Chondrocyte (in vitro differentiated cells): ENCODE data around the gene MCF2. TPM values are rescaled to one million over a fixed set of nuclear protein-coding genes. Genes with fewer than 3 reads are reported as not detected.

Experiments
- DNase-seq: peaks from one replicate; pipeline ENCODE4 v3.0.0; 2021; ENCODE audit warnings: mixed read lengths, low spot score
- H3K27ac Mint-ChIP-seq: one replicate; pipeline ENCODE4 v1.8.0; 2021; ENCODE audit warnings: mild to moderate bottlenecking, moderate library complexity, mixed read lengths; ENCODE audit not compliant: unreplicated experiment
- H3K27me3 Mint-ChIP-seq: 2 replicates; pipeline ENCODE4 v1.8.0; 2021; ENCODE audit warnings: low read depth, mixed read lengths
- H3K36me3 Mint-ChIP-seq: 2 replicates; pipeline ENCODE4 v1.8.0; 2021; ENCODE audit warnings: low read depth, mixed read lengths
- H3K4me1 Mint-ChIP-seq: 2 replicates; pipeline ENCODE4 v1.8.0; 2021; ENCODE audit warnings: low read depth, mild to moderate bottlenecking, mixed read lengths
- H3K4me3 Mint-ChIP-seq: one replicate; pipeline ENCODE4 v1.8.0; 2021; ENCODE audit warnings: mild to moderate bottlenecking, moderate library complexity, mixed read lengths; ENCODE audit not compliant: unreplicated experiment
- H3K9me3 Mint-ChIP-seq: 2 replicates; pipeline ENCODE4 v1.8.0; 2021; ENCODE audit warnings: low read depth, mixed read lengths
- long read RNA-seq: library from polyadenylated mRNA; stranded (forward); transcript quantifications from one replicate; pipeline ENCODE4 v2.0.0, GENCODE V29; 2021
- total RNA-seq: library from RNA; stranded (reverse); gene quantifications from 3 replicates; pipeline ENCODE4 v1.2.1, GENCODE V29; 2021
- TF ChIP-seq, protein P1 (sequence below): fragments of 200-600 bp; sonication (generic); IDR thresholded peaks from 2 replicates; pipeline ENCODE4 v1.5.0; 2021; ENCODE audit warnings: antibody characterized with exemption, mild to moderate bottlenecking, moderate library complexity

The MCF2 gene, protein sequence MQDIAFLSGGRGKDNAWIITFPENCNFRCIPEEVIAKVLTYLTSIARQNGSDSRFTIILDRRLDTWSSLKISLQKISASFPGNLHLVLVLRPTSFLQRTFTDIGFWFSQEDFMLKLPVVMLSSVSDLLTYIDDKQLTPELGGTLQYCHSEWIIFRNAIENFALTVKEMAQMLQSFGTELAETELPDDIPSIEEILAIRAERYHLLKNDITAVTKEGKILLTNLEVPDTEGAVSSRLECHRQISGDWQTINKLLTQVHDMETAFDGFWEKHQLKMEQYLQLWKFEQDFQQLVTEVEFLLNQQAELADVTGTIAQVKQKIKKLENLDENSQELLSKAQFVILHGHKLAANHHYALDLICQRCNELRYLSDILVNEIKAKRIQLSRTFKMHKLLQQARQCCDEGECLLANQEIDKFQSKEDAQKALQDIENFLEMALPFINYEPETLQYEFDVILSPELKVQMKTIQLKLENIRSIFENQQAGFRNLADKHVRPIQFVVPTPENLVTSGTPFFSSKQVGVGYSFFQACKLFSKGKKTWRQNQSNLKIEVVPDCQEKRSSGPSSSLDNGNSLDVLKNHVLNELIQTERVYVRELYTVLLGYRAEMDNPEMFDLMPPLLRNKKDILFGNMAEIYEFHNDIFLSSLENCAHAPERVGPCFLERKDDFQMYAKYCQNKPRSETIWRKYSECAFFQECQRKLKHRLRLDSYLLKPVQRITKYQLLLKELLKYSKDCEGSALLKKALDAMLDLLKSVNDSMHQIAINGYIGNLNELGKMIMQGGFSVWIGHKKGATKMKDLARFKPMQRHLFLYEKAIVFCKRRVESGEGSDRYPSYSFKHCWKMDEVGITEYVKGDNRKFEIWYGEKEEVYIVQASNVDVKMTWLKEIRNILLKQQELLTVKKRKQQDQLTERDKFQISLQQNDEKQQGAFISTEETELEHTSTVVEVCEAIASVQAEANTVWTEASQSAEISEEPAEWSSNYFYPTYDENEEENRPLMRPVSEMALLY
- 0.10 TPM in 1 of 3 replicates, not detected in the others for total RNA-seq
- long read RNA-seq: 0 reads

DNA sequence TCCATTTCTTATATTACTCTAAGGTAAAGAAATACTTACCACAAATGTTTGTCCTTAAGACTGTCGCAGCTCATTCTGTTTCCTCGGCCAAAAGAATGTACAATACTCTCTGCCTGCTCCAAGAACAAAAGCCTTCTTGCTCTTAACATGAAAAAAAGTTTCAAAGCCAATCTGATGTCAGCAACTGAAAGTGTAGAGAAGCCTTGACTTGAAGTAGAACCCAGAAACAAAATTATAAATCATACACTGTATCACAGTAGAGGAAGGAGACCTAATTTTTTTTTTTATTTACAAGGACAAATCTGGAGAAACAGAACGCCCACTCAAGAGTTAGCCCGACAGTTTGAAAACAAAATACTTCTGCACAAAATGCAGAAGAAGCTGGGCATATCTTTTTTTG is at the start of gene MCF2:
TSS of gene MCF2 (minus strand) at position 101 of the 400 bp plus-strand sequence. CDS start 56,423 bp downstream, outside the sequence.
- Mint-ChIP-seq H3K27ac (no peak within 1 kb of the TSS), H3K9me3 (peaks cover 27% of the 10 kb centered on the region), H3K36me3 (no peaks in the 10 kb centered on the region), H3K4me1 (no peaks in the 10 kb centered on the region), H3K4me3 (no peak within 1 kb of the TSS), H3K27me3 (no peaks in the 10 kb centered on the region)
- TF ChIP-seq, protein P1, sequence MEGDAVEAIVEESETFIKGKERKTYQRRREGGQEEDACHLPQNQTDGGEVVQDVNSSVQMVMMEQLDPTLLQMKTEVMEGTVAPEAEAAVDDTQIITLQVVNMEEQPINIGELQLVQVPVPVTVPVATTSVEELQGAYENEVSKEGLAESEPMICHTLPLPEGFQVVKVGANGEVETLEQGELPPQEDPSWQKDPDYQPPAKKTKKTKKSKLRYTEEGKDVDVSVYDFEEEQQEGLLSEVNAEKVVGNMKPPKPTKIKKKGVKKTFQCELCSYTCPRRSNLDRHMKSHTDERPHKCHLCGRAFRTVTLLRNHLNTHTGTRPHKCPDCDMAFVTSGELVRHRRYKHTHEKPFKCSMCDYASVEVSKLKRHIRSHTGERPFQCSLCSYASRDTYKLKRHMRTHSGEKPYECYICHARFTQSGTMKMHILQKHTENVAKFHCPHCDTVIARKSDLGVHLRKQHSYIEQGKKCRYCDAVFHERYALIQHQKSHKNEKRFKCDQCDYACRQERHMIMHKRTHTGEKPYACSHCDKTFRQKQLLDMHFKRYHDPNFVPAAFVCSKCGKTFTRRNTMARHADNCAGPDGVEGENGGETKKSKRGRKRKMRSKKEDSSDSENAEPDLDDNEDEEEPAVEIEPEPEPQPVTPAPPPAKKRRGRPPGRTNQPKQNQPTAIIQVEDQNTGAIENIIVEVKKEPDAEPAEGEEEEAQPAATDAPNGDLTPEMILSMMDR: no peak
- no peak for DNase-seq

DNA sequence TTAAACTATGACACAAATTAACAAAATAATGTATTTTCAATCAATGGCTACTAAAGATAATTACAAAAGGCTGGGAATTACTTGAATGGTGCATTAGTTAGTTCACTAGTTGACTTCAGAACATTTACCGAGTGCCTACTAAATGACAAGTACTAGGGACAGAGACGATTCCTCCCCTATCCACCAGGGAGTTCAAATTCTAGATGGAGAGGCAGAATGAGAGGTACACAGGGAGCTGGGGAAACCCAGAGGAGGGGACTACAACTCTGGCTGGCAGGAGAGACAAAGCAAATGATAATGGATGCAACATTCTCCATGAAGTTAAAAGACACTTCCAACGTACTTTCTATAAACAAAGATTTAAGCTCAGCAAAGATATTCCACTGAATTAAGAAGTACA is 43.1 kb upstream of the MCF2 start:
- Mint-ChIP-seq H3K27ac (no peak overlapping the region), H3K36me3 (peaks cover 24% of the 10 kb centered on the region), H3K4me1 (no peaks in the 10 kb centered on the region), H3K4me3 (no peak overlapping the region), H3K9me3 (peaks cover 33% of the 10 kb centered on the region), H3K27me3 (no peaks in the 10 kb centered on the region)
- no peak for DNase-seq
- TF ChIP-seq, protein P1: no peak

DNA sequence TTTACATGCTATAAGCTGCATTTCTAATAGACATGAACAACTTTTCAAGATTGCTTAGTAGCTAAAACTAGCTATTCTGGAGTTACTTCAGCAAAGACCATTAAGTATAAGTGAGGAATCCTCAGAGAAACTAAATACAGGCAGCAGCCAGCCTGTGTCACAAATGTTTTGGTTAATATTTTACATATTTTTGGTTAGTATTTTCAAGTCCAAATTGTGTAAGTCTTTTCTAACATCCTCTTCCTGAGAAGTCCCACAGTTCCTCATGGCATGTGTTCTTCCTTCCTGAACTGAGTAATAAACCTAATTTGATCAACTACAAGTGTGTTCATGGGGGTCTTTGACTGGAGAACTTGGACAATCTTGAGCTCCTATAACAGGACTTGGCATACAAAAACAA is 42.4 kb upstream of the MCF2 start:
- no peak for DNase-seq
- Mint-ChIP-seq H3K27me3 (no peaks in the 10 kb centered on the region), H3K4me3 (no peak overlapping the region), H3K36me3 (peaks cover 21% of the 10 kb centered on the region), H3K4me1 (no peaks in the 10 kb centered on the region), H3K27ac (no peak overlapping the region), H3K9me3 (peaks cover 26% of the 10 kb centered on the region)
- TF ChIP-seq, protein P1: no peak

DNA sequence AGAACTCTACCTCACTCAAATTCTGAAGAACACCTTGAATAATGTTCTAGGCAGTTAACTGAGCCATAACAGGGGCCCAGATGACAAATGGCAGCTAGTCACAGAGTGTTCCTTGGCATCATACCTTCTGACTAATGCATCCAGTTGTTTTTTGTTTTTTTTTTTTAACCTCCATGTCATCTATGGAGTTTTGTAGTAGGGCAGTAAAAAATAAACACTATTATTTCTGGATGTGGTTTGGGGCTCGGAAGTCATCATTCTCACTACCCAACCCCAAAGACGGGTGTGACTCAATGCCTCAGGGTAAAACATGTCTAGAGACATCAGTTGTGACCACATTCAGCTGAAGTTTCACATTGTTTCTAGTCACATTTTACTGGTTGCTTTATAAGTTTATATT is 31.2 kb upstream of the MCF2 start:
- Mint-ChIP-seq H3K36me3 (no peaks in the 10 kb centered on the region), H3K27ac (no peak overlapping the region), H3K9me3 (peaks cover 2% of the 10 kb centered on the region), H3K27me3 (no peaks in the 10 kb centered on the region), H3K4me3 (no peak overlapping the region), H3K4me1 (peaks cover 12% of the 10 kb centered on the region)
- DNase-seq: no peak
- TF ChIP-seq, protein P1: no peak

DNA sequence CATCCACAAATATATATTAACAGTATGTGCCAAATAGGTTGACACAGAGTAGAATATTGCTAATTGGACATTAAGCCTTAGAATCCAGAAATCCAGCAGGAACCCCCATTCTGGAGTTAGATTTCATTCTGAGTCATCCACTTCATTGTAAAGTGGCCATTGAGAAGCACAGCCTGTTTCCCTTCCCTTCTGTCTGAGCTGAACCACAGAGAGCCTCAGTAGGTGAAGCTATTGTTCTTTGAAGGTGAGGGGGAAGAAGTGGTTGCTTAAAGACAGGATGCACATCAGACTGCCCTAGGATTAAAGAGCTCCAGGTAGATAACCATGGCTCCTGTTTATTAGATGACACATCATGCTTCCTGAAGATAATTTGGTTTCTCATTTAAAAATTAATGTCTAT is 30.6 kb upstream of the MCF2 start:
- Mint-ChIP-seq H3K36me3 (no peaks in the 10 kb centered on the region), H3K4me1 (peaks cover 12% of the 10 kb centered on the region), H3K27me3 (no peaks in the 10 kb centered on the region), H3K27ac (no peak overlapping the region), H3K4me3 (no peak overlapping the region), H3K9me3 (peaks cover 3% of the 10 kb centered on the region)
- DNase-seq: no peak
- TF ChIP-seq, protein P1: no peak
